ENCODE data around the gene CAAP1.
"Not testable (repeated sequence)": the region's sequence is repeated elsewhere in the genome, so short reads cannot be mapped to it uniquely, and the experiment has no call there.

Gene CAAP1

DNA sequence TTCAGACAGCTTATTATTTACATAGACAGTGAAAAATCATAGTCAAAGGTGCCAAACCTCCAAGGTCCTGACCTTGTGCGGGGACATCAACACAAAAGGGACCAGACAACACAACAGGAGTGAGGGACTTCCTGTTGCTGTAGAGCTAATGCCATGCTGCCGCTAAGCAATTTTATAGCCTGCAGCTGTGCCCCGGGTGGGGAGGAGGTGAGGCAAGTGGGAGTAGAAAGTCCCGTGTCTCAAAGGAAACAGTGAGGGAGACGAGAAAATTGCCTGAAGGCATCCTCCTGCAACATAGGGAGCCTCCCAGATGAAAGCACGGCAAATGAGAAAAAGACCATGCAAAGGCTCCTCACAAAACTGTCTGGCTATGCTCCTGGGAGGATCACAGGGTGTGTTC, 58.8 kb downstream of the CAAP1 start:
- no peak for DNase-seq (ENCODE audit: low spot score)

DNA sequence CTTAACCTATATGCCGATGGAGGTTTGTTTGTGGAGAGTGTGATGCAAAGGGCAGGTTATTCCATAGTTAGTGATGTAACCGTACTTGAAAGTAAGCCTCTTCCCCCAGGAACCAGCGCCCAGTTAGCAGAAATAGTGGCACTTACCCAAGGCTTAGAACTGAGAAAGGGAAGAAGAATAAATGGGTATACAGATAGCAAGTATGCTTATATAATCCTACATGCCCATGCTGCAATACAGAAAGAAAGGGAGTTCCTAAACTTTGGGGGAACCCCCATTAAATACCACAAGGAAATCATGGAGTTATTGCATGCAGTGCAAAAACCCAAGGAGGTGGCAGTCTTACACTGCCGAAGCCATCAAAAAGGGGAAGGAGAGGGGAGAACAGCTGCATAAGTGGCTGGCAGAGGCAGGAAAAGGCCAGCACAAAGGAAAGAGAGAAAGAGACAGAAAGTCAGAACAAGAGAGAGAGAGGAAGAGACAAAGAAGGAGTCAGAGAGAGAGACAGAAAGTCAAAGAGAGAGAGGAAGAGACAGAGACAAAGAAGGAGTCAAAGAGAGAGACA, 64.1 kb downstream of the CAAP1 start:
- not testable (repeated sequence) for DNase-seq (ENCODE audit: low spot score)

DNA sequence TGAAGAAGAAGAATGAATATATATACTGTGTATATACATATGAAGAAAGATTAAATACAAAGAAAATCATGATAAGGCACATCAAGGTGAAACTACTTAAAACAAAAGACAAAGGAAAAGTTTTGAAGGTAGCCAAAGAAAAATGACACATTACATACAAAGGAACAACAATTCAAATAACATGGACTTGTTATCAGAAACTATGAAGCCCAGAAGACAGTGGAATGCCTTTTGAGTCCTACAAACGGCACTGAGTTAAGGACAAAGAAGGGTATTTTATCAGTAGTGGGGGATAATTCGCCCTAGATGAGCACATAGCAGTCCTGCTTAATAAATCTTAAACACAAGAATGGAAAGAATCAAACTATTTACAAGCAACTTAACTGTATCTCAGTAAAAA, 77.8 kb downstream of the CAAP1 start:
- no peak for DNase-seq (ENCODE audit: low spot score)

- DNase-seq (ENCODE audit: low spot score): no peak
These were observed 79.4 kb downstream of the CAAP1 start for GRCh38 chr9:26813247-26813646.

DNA sequence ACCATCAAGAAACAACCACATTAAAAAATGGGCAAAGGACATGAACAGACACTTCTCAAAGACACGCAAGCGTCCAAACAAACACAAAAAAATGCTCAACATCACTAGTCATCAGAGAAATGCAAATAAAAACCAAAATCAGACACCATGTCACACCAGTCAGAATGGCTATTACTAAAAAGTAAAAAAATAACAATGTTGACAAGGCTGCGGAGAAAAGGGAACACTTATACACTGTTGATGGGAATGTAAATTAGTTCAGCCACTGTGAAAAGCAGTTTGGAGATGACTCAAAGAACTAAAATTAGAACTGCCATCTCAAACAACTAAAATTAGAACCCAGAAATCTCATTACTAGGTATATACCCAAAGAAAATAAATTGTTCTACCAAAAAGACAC, 80.4 kb downstream of the CAAP1 start:
- DNase-seq (ENCODE audit: low spot score): no peak

DNA sequence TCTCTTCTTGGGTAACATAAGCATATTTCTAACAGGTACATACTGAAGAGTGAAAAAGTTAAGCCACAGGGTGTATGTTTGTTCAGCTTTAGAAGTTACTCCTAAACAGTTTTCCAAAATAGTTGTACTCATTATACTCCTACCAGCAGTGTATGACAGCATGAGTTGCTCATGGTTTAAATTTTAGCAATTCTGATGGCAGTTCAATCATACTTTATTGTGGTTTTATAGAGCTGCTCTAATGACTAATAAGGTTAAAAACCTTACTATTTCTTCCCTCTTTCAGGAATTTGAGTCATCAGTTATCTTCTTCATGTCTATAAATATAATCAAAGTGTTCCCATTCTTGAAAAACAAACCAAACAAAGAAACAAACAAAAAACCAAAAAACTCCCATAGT, 81.5 kb downstream of the CAAP1 start:
- no peak for DNase-seq (ENCODE audit: low spot score)

GRCh38 chr9:26809795-26810194, 82.8 kb downstream of the CAAP1 start:
- DNase-seq (ENCODE audit: low spot score): no peak

DNA sequence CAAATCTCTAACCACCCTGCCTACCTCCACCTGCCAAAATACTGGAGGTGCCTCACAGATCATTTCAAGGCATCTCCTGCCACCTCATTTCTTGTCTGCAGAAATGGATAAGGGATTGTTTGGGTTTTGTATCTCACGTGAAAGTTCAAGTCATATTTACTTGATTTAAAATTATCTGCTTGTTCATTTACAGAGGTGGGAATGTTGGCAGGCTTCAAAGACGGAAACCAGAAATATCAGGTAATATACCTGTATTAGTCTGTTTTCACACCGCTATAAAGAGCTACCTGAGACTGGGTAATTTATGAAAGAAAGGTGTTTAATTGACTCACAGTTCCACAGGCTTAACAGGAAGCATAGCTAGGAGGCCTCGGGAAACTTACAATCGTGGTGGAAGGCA, 85.4 kb downstream of the CAAP1 start:
- no peak for DNase-seq (ENCODE audit: low spot score)

DNA sequence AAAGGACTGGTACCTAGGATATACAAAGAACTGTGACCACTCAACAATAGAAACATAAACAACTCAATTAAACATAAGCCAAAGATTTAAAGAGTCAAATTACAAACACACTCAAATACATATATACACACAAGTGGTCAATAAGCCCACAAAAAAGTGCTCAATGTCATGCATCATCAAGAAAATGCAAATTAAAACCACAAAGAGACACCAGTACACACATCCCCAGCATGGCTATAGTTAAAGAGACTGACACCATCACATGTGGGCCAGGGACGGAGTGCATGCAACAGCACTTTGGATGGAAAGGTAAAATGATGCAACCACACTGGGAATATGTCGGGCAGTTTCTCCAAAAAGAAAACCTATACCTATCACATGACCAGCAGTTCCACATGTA, 89.7 kb downstream of the CAAP1 start:
- DNase-seq (ENCODE audit: low spot score): no peak

- no peak for DNase-seq (ENCODE audit: low spot score)
These were observed 90.8 kb downstream of the CAAP1 start for GRCh38 chr9:26801772-26802171.

DNA sequence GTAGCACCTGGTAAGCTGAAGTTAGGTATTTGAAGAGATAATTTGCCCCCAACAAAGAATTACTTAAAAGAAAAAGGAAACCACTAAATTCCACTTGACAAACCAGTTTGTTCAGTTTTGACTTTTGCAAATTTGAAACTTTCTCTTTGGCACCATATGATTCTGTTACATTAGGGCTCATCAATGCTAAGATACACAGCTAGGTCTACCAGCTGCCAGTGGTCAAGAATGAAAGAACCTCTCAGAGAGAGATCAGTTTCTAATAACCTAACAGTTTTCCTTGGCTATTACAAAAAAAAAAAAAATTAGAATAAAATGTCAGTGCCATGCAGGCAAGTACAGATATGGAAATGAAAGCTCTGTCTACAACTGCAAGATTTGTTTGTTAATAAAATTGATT, 92.3 kb downstream of the CAAP1 start:
- DNase-seq (ENCODE audit: low spot score): no peak

DNA sequence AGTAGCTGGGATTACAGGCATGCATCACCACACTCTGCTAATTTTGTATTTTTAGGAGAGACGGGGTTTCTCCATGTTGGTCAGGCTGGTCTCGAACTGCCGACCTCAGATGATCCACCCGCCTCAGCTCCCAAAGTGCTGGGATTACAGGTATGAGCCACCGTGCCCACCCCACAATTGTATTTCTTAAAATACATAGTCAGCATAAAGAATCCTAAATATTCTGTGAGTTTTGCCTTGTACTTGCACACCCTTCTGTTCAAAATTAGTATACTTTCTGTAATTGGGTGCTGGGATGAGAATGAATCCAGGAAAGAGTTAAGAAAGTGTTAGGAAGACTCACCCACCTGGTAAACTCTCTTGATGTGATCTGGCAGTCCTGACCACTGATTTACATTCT, 101.3 kb downstream of the CAAP1 start:
- no peak for DNase-seq (ENCODE audit: low spot score)

Small RNAs within 50 kb of the gene (small RNA-seq; reads per million reads assigned to genes)
- gene RF00322 (0 reads per million in 2 experiments), gene RN7SL100P (0 reads per million in 2 experiments)
